BJ (cell line): ENCODE results near the gene FRYL. TPM values are rescaled to one million over a fixed set of nuclear protein-coding genes. Genes with fewer than 3 reads are reported as not detected.
"Not testable (repeated sequence)": the region's sequence is repeated elsewhere in the genome, so short reads cannot be mapped to it uniquely, and the experiment has no call there.

ENCODE experiments used
- CTCF ChIA-PET: fragments of 350-600 bp; formaldehyde crosslinking; extraction: SDS; loops from one replicate; lab custom pipeline; 2021; ENCODE audit warnings: antibody characterized with exemption, inconsistent platforms; lab: Yijun Ruan, JAX
- POLR2A ChIA-PET: fragments of 300-600 bp; sonication (Branson Sonifier 250); formaldehyde crosslinking; extraction: SDS; loops from one replicate; lab custom pipeline; 2021; ENCODE audit warnings: antibody characterized with exemption; lab: Charles Lee
- DNase-seq: peaks from one replicate; pipeline ENCODE4 v3.0.0-alpha.2; 2011; ENCODE audit warnings: low read depth
- H3K27me3 ChIP-seq: 2 replicates; pipeline ENCODE4 v1.6.0; 2011; ENCODE audit warnings: low read length; ENCODE audit not compliant: control insufficient read depth, insufficient read depth
- H3K36me3 ChIP-seq: 2 replicates; pipeline ENCODE4 v1.5.1; 2011; ENCODE audit warnings: low read length; ENCODE audit not compliant: control insufficient read depth, insufficient read depth
- H3K4me3 ChIP-seq: 2 replicates; pipeline ENCODE4 v1.5.1; 2011; ENCODE audit warnings: low read depth, mild to moderate bottlenecking, control low read depth, low read length
- CTCF ChIP-seq: IDR thresholded peaks from 2 replicates; pipeline ENCODE4 v1.5.1; 2011; ENCODE audit warnings: low read depth, mild to moderate bottlenecking, control low read depth, inconsistent platforms, low read length, moderate library complexity; ENCODE audit not compliant: insufficient read depth
- polyA plus RNA-seq: library from polyadenylated mRNA; depleted of rRNA; stranded (reverse); fragments of >200 nt; gene quantifications from 2 replicates; pipeline ENCODE4 v1.2.3, GENCODE V29; 2011

The FRYL gene
- polyA plus RNA-seq, 1 experiment: 12.6 TPM

GRCh38 chr4:48639807-48640206 is 140.3 kb downstream of the FRYL start:
- H3K36me3 ChIP-seq: no peaks in the 10 kb centered on the region
- no peak for TF ChIP-seq CTCF
- no peak overlapping the region for H3K4me3 ChIP-seq
- DNase-seq: no peak
- POLR2A ChIA-PET: no interaction called here
- CTCF ChIA-PET: no interaction called here
- no peaks in the 10 kb centered on the region for H3K27me3 ChIP-seq

GRCh38 chr4:48638586-48638985 is 141.5 kb downstream of the FRYL start:
- CTCF ChIA-PET, DNase-seq, H3K27me3 ChIP-seq, H3K4me3 ChIP-seq, POLR2A ChIA-PET, H3K36me3 ChIP-seq: not testable (repeated sequence)

GRCh38 chr4:48636911-48637310 is 143.2 kb downstream of the FRYL start:
- H3K36me3 ChIP-seq: no peaks in the 10 kb centered on the region
- ChIA-PET POLR2A (no interaction called here), CTCF (no interaction called here)
- no peak for TF ChIP-seq CTCF
- no peak for DNase-seq
- no peak overlapping the region for H3K4me3 ChIP-seq
- no peaks in the 10 kb centered on the region for H3K27me3 ChIP-seq

- no peak for TF ChIP-seq CTCF
- no peak overlapping the region for H3K4me3 ChIP-seq
- H3K27me3 ChIP-seq: no peaks in the 10 kb centered on the region
- H3K36me3 ChIP-seq: no peaks in the 10 kb centered on the region
- POLR2A ChIA-PET: no interaction called here
- CTCF ChIA-PET: no interaction called here
- no peak for DNase-seq
These were observed 144.1 kb downstream of the FRYL start for GRCh38 chr4:48635980-48636379.

- DNase-seq: no peak
- POLR2A ChIA-PET: no interaction called here
These were observed 144.8 kb downstream of the FRYL start for GRCh38 chr4:48635310-48635709.

More at GRCh38 chr4:48635310-48635709, 144.8 kb downstream of the FRYL start:
- no peak for TF ChIP-seq CTCF
- no peaks in the 10 kb centered on the region for H3K36me3 ChIP-seq
- H3K27me3 ChIP-seq: no peaks in the 10 kb centered on the region
- CTCF ChIA-PET: no interaction called here
- no peak overlapping the region for H3K4me3 ChIP-seq
